Naive thymus-derived CD8-positive, alpha-beta T cell (primary cell): ENCODE results near the gene PLXNA4. TPM values are rescaled to one million over a fixed set of nuclear protein-coding genes. Genes with fewer than 3 reads are reported as not detected.

Experiments
- ATAC-seq, 2 donors: fragments of 150-1000 bp; cut with Tn5 transposase in 1 of 2; sonication (Bioruptor Pico), chemical (Tn5 transposase) in 1 of 2; 1 replicate in 1 of 2; 2 replicates in 1 of 2; pipeline ENCODE4 v1.10.0; 2021; ENCODE audit warnings: mild to moderate bottlenecking in 2 of 2, moderate library complexity in 2 of 2
- POLR2A ChIA-PET: fragments of 350-600 bp; sonication (Branson Sonifier 250); formaldehyde crosslinking; loops from one replicate; lab custom pipeline; 2021; ENCODE audit warnings: antibody characterized with exemption; lab: Charles Lee
- DNase-seq, 10 donors: peaks; one replicate each; pipeline versions ENCODE4 v3.0.0 to v3.0.0-alpha.2; 2020 to 2022
- H3K27ac Mint-ChIP-seq, 10 donors: one replicate each; pipeline ENCODE4 v1.8.0; 2020 to 2022; ENCODE audit warnings: mild to moderate bottlenecking in 10 of 10, mixed read lengths in 10 of 10, moderate library complexity in 4 of 10, inconsistent platforms in 1 of 10
- H3K27me3 Mint-ChIP-seq, 5 donors: one replicate each; pipeline ENCODE4 v1.8.0; 2021 to 2022; ENCODE audit warnings: mixed read lengths in 5 of 5
- H3K36me3 Mint-ChIP-seq, 3 donors: one replicate each; pipeline ENCODE4 v1.8.0; 2020 to 2022; ENCODE audit warnings: mixed read lengths in 3 of 3, mild to moderate bottlenecking in 2 of 3, inconsistent platforms in 1 of 3
- H3K4me1 Mint-ChIP-seq, 4 donors: one replicate each; pipeline ENCODE4 v1.8.0; 2021 to 2022; ENCODE audit warnings: mixed read lengths in 4 of 4
- H3K4me3 Mint-ChIP-seq, 10 donors: one replicate each; pipeline ENCODE4 v1.8.0; 2020 to 2022; ENCODE audit warnings: mild to moderate bottlenecking in 10 of 10, mixed read lengths in 10 of 10, moderate library complexity in 6 of 10, inconsistent platforms in 1 of 10
- H3K9me3 Mint-ChIP-seq, 9 donors: one replicate each; pipeline ENCODE4 v1.8.0; 2020 to 2022; ENCODE audit warnings: mixed read lengths in 9 of 9, mild to moderate bottlenecking in 3 of 9, inconsistent platforms in 1 of 9, moderate library complexity in 1 of 9
- polyA plus RNA-seq, 3 donors: library from polyadenylated mRNA; unstranded; fragments of 300-500 nt; fragmentation: Illumina TruSeq; gene quantifications; one replicate each; pipeline ENCODE4 v1.2.3, GENCODE V29; 2021
- total RNA-seq, 8 experiments: library from RNA in 2 of 8; stranded (reverse) in 2 of 8; gene quantifications; one replicate each; pipeline ENCODE4 v1.2.3 and lab custom pipeline; 2021 to 2026

Gene PLXNA4
- total and polyA plus RNA-seq, 5 experiments from 2014 or later, result 0.05 to 1.2 (median 0.27) TPM

DNA sequence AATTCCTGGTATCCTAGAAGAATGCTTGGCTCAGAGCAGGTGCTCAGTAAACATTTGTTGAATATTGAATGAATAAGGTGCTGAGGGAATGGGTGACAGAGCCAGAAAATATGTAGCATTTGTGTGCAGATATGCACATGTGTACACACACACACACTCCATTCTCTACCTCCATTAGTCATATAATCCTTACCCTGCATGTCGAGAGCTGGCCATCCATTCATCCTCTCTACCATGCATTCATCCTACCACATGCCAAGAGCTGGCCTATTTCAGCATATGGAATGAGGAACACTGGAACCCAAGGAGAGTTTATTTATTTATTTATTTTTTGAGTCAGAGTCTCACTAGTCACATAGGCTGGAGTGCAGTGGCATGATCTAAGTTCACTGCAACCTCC lies 284.8 kb downstream of the PLXNA4 start:
- POLR2A ChIA-PET, result no interaction called here
- Mint-ChIP-seq H3K9me3 (no peaks in the 10 kb centered on the region), H3K27me3 (peaks cover 0 to 17% (median 6%) of the 10 kb centered on the region in 5 donors), H3K4me1 (no peaks in the 10 kb centered on the region), H3K27ac (no peak overlapping the region), H3K4me3 (no peak overlapping the region), H3K36me3 (no peaks in the 10 kb centered on the region)
- ATAC-seq, result no peak
- no peak for DNase-seq

DNA sequence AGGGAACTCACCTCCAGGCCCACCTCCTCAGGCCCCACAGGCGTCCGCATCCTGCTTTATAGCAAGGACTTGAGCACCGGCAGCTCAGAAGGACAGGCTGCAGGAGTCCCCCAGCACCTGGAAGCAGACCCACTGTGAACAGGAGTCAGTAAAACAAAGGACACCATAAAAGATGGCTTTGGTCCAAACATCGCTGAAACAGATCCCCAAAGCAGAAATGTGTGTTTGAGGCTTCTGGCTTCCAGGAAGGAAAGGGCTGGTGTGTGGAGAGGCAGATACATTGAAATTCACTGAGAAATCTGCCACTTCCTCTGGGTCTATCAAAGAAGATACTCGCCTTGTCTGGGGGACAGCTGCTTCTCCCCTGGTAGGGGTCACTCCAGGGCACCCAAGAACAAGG lies 286.2 kb downstream of the PLXNA4 start:
- Mint-ChIP-seq H3K27ac (peak overlapping the region in 1 of 10 donors; percentile 4), H3K4me1 (no peaks in the 10 kb centered on the region), H3K36me3 (no peaks in the 10 kb centered on the region), H3K9me3 (no peaks in the 10 kb centered on the region), H3K27me3 (peaks cover 0 to 17% (median 6%) of the 10 kb centered on the region in 5 donors), H3K4me3 (no peak overlapping the region)
- no peak for DNase-seq
- no peak for ATAC-seq
- POLR2A ChIA-PET, result no interaction called here

DNA sequence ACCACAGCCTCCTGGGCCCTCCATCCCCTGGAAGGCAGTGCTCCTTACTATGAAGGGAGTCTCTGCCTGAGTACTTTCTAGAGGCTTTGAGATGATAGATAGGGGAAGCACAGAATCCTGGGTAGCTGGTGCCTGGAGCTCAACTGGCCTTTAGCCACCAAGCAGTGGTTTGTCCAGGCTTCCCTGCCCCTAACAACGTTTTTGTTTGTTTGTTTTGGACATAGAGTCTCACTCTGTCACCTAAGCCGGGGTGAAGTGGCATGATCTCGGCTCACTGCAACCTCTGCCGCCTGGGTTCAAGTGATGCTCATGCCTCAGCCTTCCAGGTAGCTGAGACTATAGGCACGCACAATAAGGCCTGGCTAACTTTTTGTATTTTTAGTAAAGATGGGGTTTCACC lies 289.4 kb downstream of the PLXNA4 start:
- ATAC-seq, result no peak
- Mint-ChIP-seq H3K27me3 (peaks cover 0 to 17% (median 6%) of the 10 kb centered on the region in 5 donors), H3K4me3 (no peak overlapping the region), H3K9me3 (no peaks in the 10 kb centered on the region), H3K27ac (no peak overlapping the region), H3K36me3 (no peaks in the 10 kb centered on the region), H3K4me1 (no peaks in the 10 kb centered on the region)
- no peak for DNase-seq
- POLR2A ChIA-PET, result no interaction called here

DNA sequence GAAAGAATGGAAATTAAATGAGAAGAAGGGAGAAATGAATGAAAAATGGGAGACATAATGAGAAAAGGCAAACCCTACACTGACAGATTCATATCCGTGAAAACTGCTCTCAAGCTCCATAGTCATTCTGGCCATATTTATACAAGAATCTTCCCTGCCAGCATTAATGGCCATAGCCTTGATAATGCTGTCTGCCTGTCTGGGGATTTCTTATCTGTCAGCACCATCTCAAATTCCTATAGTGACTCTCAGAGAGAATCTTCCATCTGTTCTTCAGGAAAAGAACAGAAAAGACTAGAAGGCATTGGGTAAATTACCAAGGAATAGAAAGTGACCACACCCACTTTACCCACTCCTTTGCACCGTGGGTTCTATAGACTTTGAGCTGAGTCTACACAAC lies 295.9 kb downstream of the PLXNA4 start:
- no peaks in the 10 kb centered on the region for H3K36me3 Mint-ChIP-seq
- H3K4me3 Mint-ChIP-seq, result no peak overlapping the region
- DNase-seq, result no peak
- no peak overlapping the region for H3K27ac Mint-ChIP-seq
- peaks cover 3 to 18% (median 10%) of the 10 kb centered on the region in 5 donors for H3K27me3 Mint-ChIP-seq
- H3K4me1 Mint-ChIP-seq, result no peaks in the 10 kb centered on the region
- no peaks in the 10 kb centered on the region for H3K9me3 Mint-ChIP-seq
- POLR2A ChIA-PET, result no interaction called here
- ATAC-seq, result no peak

DNA sequence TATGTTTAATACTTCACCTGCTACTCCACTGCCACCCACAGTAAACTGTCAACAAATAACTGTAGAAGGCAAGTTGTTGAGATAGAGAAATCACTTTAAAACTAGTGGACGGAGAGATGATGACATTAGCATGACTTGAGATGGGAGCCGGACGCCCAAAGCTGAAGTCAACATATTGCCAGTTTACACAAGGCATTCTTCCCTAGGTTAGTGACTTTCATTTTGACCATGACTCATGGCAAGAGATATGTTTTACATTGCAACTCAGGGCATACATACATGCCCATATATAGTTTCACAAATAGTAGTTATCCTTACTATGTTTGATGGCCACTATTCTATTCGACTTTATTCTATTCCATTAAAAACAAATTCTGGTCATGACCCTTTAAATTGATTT lies 296.6 kb downstream of the PLXNA4 start:
- H3K27me3 Mint-ChIP-seq, result peaks cover 3 to 19% (median 11%) of the 10 kb centered on the region in 5 donors
- POLR2A ChIA-PET, result no interaction called here
- no peak overlapping the region for H3K4me3 Mint-ChIP-seq
- no peak for DNase-seq
- no peaks in the 10 kb centered on the region for H3K36me3 Mint-ChIP-seq
- H3K4me1 Mint-ChIP-seq, result no peaks in the 10 kb centered on the region
- no peak for ATAC-seq
- H3K27ac Mint-ChIP-seq, result no peak overlapping the region
- H3K9me3 Mint-ChIP-seq, result no peaks in the 10 kb centered on the region

DNA sequence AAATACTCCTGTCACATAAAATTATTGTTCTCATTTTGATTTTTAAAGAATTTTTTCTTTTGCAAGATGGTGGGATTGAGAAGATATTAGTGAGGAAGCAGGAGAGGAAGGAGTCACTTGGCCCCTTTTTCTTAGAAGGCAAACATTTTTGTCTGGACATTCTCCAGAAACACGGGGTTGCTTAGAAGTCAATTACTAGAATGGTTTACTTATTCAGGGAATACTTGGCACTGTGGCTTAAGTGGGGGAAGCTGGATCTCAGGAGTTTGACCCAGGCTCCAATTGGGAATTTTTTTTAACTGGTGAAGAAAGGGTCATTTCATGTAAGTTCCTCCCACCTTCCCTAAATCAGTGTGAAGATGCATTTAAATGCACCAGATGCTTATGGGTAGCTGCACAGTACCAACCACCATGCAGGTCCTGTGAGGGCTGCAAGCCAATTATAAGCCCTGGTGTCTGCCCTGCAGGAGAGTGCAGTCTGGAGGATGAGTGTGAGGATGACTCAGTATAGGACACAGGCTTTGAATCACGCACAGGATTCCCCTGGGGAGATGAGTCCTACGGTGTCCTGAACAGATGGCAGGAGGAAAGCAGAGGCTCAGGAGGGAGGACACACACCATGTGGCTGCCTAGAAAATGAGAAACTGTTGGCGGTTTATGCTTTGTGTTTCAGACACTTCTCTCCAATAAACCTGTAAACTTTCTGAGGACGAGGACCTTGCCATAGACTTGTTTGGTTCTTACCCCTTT lies 299.1 kb downstream of the PLXNA4 start:
- H3K4me1 Mint-ChIP-seq, result no peaks in the 10 kb centered on the region
- DNase-seq (no peak), ATAC-seq (no peak)
- no peaks in the 10 kb centered on the region for H3K36me3 Mint-ChIP-seq
- no peak overlapping the region for H3K4me3 Mint-ChIP-seq
- peak overlapping the region in 1 of 10 donors; percentile 4 for H3K27ac Mint-ChIP-seq
- no peaks in the 10 kb centered on the region for H3K9me3 Mint-ChIP-seq
- peaks cover 5 to 19% (median 13%) of the 10 kb centered on the region in 5 donors for H3K27me3 Mint-ChIP-seq
- POLR2A ChIA-PET, result no interaction called here

DNA sequence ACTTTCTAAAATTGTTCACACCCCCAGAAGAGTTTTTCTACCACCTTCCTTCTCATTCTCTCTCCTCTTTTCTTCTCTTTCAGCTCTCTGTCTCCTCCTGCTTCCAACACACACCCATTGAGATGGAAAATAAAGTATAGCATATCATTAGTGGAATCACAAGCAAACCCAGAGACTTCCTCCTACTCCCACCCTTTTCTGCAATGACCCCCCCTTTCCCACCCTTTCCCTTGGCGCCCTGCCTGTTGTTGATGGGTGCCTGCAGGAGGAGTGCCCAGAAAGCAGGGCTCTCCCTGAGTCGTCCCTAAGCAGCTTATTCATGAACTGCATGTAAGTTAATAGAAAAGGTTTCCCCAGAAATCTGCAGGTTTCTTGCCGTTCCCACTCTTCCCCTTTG lies 300.0 kb downstream of the PLXNA4 start:
- no peaks in the 10 kb centered on the region for H3K9me3 Mint-ChIP-seq
- H3K36me3 Mint-ChIP-seq, result no peaks in the 10 kb centered on the region
- no peak overlapping the region for H3K4me3 Mint-ChIP-seq
- H3K27ac Mint-ChIP-seq, result no peak overlapping the region
- H3K27me3 Mint-ChIP-seq, result peaks cover 4 to 22% (median 16%) of the 10 kb centered on the region in 5 donors
- POLR2A ChIA-PET, result no interaction called here
- ATAC-seq (no peak), DNase-seq (no peak)
- peaks cover 0 to 4% (median 0%) of the 10 kb centered on the region in 4 donors for H3K4me1 Mint-ChIP-seq

DNA sequence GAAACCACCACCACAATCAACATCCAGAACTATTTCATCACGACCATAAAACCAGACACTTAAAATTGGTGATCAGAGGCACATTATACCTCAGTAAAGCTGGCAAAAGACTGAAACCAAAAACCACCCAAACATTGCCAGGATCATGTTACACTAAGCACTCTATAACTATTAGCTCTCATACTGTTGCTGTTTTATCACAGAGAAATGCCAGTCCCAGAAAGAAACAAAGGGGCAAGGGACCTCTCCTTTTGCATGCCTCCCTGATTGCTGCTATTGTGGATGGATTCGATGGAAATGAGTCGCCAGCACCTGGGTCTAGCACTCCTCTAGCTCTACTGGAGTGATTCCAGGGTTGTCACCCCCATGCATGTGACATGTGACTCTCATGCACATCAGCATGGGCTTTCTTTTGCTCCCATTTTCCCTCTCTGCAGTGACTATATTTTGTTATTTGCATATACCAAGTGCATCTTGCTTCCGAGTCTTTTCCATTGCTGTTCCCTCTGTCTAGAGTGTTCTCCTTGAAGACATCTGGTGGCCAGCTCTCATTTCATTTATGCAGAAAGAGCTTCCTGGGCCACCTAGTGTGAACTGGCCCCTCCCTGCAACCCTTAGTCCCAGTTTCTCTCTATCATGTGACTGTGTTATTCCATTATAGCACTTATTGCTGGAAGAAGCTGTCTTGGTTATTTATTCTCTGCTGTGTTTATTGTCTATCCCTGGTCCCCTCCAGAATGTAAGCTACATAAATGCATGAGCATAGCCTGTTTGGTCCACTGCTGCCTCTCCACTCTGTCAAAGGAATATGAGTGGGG lies 300.6 kb downstream of the PLXNA4 start:
- no peak for ATAC-seq
- H3K4me3 Mint-ChIP-seq, result no peak overlapping the region
- no peaks in the 10 kb centered on the region for H3K36me3 Mint-ChIP-seq
- POLR2A ChIA-PET, result no interaction called here
- H3K4me1 Mint-ChIP-seq, result peaks cover 0 to 4% (median 0%) of the 10 kb centered on the region in 4 donors
- no peak overlapping the region for H3K27ac Mint-ChIP-seq
- DNase-seq, result no peak
- peaks cover 0 to 5% (median 0%) of the 10 kb centered on the region in 9 donors for H3K9me3 Mint-ChIP-seq
- peaks cover 6 to 29% (median 16%) of the 10 kb centered on the region in 5 donors for H3K27me3 Mint-ChIP-seq

DNA sequence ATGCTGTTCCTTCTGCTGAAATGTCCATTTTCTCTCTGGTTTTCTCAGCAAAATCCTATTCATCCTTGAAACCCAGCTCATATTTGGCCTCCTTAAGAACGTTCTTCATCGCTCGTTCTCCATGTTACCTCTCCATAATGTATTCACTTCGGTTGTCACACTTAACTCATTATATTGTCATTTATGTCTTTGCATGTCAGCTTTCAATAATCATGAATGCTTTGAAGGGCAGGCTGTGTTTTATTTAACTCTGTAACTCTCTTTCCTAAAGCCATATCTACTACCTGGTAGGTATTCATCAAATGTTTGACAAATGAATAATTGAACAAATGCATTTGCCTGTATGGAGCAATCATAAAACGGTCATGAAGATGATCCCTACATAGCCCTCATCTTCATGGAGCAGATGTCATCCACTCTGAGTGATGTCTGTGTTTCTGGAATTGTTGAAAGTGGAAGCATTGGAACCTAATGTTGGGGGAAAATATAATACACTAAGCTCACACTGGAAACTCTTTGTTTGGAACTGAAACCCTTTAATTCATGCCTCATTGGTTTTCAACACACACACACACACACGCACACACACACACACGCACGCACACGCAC lies 303.4 kb downstream of the PLXNA4 start:
- Mint-ChIP-seq H3K4me3 (no peak overlapping the region), H3K36me3 (no peaks in the 10 kb centered on the region), H3K27ac (no peak overlapping the region), H3K4me1 (peaks cover 0 to 4% (median 0%) of the 10 kb centered on the region in 4 donors), H3K9me3 (peaks cover 0 to 6% (median 0%) of the 10 kb centered on the region in 9 donors), H3K27me3 (peaks cover 5 to 29% (median 11%) of the 10 kb centered on the region in 5 donors)
- ATAC-seq, result no peak
- POLR2A ChIA-PET, result no interaction called here
- DNase-seq, result no peak

DNA sequence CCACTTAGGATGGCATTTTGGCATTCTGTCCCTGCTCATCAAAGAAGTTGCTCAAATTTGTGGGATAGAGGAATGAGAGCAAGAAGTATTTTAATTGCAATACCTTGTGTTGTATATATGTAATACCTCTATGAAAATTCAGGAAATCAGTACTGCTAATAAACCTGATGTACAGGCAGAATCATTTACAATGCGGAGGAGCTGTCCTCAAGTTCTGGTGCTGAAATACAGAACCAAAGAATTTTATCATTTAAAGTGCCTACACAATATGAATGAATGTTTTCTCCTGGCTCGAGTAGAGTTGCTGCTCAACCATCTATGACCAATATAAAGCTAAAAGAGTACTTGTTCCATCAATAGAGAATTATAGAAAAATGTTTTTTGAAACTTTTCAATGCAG lies 305.8 kb downstream of the PLXNA4 start:
- no peaks in the 10 kb centered on the region for H3K36me3 Mint-ChIP-seq
- DNase-seq (no peak), ATAC-seq (no peak)
- H3K27ac Mint-ChIP-seq, result no peak overlapping the region
- H3K27me3 Mint-ChIP-seq, result peaks cover 3 to 13% (median 5%) of the 10 kb centered on the region in 5 donors
- no peak overlapping the region for H3K4me3 Mint-ChIP-seq
- POLR2A ChIA-PET, result no interaction called here
- H3K4me1 Mint-ChIP-seq, result peaks cover 0 to 4% (median 0%) of the 10 kb centered on the region in 4 donors
- peaks cover 0 to 6% (median 0%) of the 10 kb centered on the region in 9 donors for H3K9me3 Mint-ChIP-seq

DNA sequence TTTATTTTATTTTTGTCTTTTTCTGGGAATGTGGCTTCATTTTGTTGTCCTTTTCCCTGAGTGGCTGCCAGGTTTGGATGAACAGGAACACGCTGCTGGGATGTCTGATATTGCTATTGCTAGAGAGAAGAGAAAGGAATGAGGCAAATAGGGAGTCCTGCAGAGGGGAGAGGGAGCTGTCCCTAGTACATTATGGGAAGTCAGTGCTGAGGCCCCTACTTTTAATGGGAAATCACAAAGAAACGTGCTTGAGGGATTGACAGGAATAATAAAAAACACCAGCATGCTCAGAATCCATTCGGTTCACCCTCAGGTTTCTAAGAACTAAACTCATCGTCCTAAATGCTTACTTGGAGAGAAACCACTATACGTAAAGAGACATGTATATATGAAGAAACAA lies 306.6 kb downstream of the PLXNA4 start:
- DNase-seq, result no peak
- Mint-ChIP-seq H3K9me3 (peaks cover 0 to 6% (median 0%) of the 10 kb centered on the region in 9 donors), H3K4me3 (no peak overlapping the region), H3K27ac (no peak overlapping the region), H3K27me3 (peaks cover 1 to 15% (median 6%) of the 10 kb centered on the region in 5 donors), H3K4me1 (peaks cover 0 to 4% (median 0%) of the 10 kb centered on the region in 4 donors), H3K36me3 (no peaks in the 10 kb centered on the region)
- no peak for ATAC-seq
- POLR2A ChIA-PET, result no interaction called here

DNA sequence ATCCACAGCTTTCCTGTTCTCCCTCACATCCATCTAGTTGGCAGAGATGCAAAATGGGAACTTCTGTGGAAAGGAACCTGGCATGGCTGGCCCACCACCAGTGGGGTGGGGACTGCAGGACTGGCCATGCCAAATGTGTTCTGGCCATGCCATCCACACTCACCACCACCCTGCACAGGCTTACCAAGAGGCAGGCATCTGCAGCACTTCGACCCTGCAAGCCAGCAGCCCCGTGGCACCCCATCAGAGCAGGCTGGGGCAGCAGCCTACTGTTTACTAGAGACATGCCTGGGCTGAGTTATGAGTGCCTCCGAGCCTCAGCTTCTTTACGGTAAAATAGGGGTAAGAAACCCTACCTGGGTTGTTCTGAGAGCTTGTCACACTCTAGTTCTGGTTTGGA lies 313.1 kb downstream of the PLXNA4 start:
- Mint-ChIP-seq H3K4me1 (no peaks in the 10 kb centered on the region), H3K4me3 (no peak overlapping the region), H3K9me3 (peaks cover 0 to 1% (median 0%) of the 10 kb centered on the region in 9 donors), H3K36me3 (no peaks in the 10 kb centered on the region), H3K27me3 (peaks cover 0 to 10% (median 2%) of the 10 kb centered on the region in 5 donors), H3K27ac (no peak overlapping the region)
- DNase-seq, result peak in 1 of 10 donors; percentile 55
- ATAC-seq, result no peak
- POLR2A ChIA-PET, result no interaction called here

DNA sequence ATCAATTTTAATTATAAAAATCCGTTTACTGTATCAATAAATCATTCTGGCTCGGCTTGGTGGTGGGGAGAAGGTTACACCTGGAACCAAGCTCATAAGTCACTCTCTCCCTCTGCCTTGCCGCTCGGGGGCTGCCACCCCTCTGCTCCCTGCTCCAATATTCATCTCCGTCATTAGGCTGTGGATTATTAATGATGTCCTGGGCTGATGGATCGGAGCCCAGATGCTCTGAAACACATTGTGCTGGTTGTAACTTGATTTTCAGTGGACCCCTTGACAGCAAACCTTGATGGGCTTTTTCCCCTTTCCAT lies 314.2 kb downstream of the PLXNA4 start:
- Mint-ChIP-seq H3K27me3 (peaks cover 0 to 10% (median 2%) of the 10 kb centered on the region in 5 donors), H3K4me3 (no peak overlapping the region), H3K4me1 (no peaks in the 10 kb centered on the region), H3K9me3 (peaks cover 0 to 1% (median 0%) of the 10 kb centered on the region in 9 donors), H3K27ac (no peak overlapping the region), H3K36me3 (no peaks in the 10 kb centered on the region)
- DNase-seq (no peak), ATAC-seq (no peak)
- POLR2A ChIA-PET, result no interaction called here
